Progenitor cell of endocrine pancreas (in vitro differentiated cells): ENCODE measurements around the gene PATZ1. TPM values are rescaled to one million over a fixed set of nuclear protein-coding genes. Genes with fewer than 3 reads are reported as not detected.

Experiments used
- DNase-seq: peaks from one replicate; pipeline ENCODE4 v3.0.0; 2021; ENCODE audit warnings: low spot score; ENCODE audit not compliant: unreplicated experiment
- H3K27ac Mint-ChIP-seq: 2 replicates; pipeline ENCODE4 v1.8.0; 2021; ENCODE audit warnings: mild to moderate bottlenecking, moderate library complexity, mixed read lengths
- H3K27me3 Mint-ChIP-seq: 2 replicates; pipeline ENCODE4 v1.8.0; 2021; ENCODE audit warnings: mixed read lengths
- H3K36me3 Mint-ChIP-seq: 2 replicates; pipeline ENCODE4 v1.8.0; 2022; ENCODE audit warnings: mixed read lengths; ENCODE audit not compliant: insufficient read depth
- H3K4me1 Mint-ChIP-seq: 2 replicates; pipeline ENCODE4 v1.8.0; 2021; ENCODE audit warnings: low read depth, mixed read lengths
- H3K4me3 Mint-ChIP-seq: 2 replicates; pipeline ENCODE4 v1.8.0; 2021; ENCODE audit warnings: low read depth, mild to moderate bottlenecking, moderate library complexity, mixed read lengths
- H3K9me3 Mint-ChIP-seq: 2 replicates; pipeline ENCODE4 v1.8.0; 2021; ENCODE audit warnings: low read depth, mixed read lengths
- CTCF ChIP-seq: fragments of 200-600 bp; sonication (generic); IDR thresholded peaks from one replicate; pipeline ENCODE4 v1.5.0; 2021; ENCODE audit warnings: antibody characterized with exemption, mild to moderate bottlenecking; ENCODE audit not compliant: unreplicated experiment
- total RNA-seq: library from RNA; stranded (reverse); gene quantifications from 2 replicates; pipeline ENCODE4 v1.2.1, GENCODE V29; 2021

PATZ1 gene
- total RNA-seq, 1 donor from 2014 or later: 93.6 TPM

DNA sequence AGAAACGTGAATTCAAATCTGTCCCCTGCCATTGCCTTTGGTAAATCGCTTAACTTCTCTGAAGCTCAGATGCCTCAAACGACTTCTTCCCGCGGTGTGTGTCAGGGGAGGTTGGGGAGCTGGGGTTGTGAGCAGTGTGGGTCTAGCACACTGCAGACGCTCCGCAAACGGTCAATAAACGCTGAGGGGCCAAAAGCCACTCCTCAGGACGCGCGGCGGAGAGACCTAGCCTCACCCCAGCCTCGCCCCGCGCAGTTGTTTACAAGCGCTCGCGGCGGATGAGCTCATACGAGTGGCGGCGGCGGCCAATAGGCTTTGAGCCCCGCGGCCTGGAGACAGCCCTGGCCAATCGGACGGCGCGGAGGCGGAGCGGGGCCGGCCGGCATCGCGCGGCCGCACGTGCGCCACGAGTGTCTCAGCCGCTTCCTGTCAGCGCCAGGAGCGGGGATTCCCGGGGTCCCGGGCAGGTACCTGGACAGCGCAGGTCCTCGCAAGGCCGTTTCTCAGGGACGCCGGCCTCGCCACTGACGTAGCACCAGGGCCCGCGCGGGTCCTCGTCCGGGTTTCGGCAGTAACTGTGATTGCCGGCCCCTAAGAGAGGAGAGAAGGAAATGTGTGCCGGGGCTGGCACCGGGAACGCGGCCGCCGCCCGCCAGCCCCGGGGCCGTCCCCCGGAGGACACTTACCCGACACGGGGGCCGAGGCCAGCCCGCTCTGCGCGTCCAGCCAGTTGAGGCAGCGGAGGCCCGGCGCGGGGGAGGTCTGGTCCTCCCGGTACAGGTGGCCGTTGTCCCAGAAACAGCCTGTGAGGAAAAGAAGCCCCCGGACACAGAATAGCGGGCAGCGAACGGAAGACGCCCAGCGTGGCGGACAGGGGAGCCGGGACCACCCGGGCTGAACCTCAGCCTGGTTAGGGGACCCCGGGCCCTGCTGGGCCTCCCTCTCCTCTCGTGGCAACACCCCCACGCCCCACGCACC lies 55.4 kb downstream of the PATZ1 start:
- DNase-seq: peak; percentile 83
- Mint-ChIP-seq H3K27ac (peak overlapping the region; percentile 87), H3K27me3 (peaks cover 7% of the 10 kb centered on the region), H3K9me3 (no peaks in the 10 kb centered on the region), H3K4me1 (peaks cover 20% of the 10 kb centered on the region), H3K4me3 (peak overlapping the region; percentile 72), H3K36me3 (peaks cover 5% of the 10 kb centered on the region)
- no peak for TF ChIP-seq CTCF

- no peaks in the 10 kb centered on the region for H3K9me3 Mint-ChIP-seq
- DNase-seq: no peak
- TF ChIP-seq CTCF: no peak
- H3K27me3 Mint-ChIP-seq: peaks cover 7% of the 10 kb centered on the region
- peak overlapping the region; percentile 64 for H3K27ac Mint-ChIP-seq
- peaks cover 29% of the 10 kb centered on the region for H3K4me1 Mint-ChIP-seq
- no peak overlapping the region for H3K4me3 Mint-ChIP-seq
- H3K36me3 Mint-ChIP-seq: peaks cover 5% of the 10 kb centered on the region
These were observed 56.8 kb downstream of the PATZ1 start for GRCh38 chr22:31289344-31289743.

DNA sequence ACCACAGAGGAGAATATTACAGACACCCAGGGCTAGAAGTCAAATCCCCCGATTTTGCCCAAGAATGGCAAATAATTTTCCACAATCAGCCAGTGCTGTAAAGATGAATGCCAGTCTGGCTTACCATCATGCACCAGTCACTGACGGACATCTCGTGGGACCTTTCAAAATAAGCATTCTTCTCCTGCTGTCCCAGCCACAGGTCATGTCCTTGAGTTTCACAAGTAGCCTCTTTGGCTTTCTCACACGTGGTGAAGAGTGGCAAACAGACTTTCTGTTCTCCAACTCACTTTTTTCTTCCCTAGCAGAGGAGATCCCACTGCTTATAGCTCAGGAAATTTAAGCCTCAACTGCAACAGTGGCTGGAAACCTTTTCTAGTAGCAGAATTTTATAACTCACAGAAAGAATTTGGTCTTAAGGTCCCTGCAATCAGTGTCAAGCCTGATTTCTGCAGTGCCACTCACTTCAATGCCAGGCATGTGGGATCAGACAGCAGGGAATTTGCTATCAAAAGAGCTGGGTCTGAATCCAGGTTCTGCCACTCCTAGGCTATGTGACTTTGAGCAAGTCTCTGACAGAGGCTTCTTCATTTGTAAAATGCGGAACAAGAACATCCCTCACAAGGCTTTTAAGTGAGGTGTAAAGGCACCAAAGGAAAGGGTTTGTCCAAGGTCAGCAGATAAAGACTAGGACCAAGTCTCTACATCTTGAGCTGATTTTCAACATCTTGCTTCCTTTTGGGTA lies 57.5 kb downstream of the PATZ1 start:
- Mint-ChIP-seq H3K4me3 (no peak overlapping the region), H3K36me3 (peaks cover 5% of the 10 kb centered on the region), H3K9me3 (no peaks in the 10 kb centered on the region), H3K27me3 (peaks cover 7% of the 10 kb centered on the region), H3K4me1 (peaks cover 34% of the 10 kb centered on the region), H3K27ac (no peak overlapping the region)
- no peak for TF ChIP-seq CTCF
- DNase-seq: no peak

- Mint-ChIP-seq H3K9me3 (no peaks in the 10 kb centered on the region), H3K27me3 (peaks cover 7% of the 10 kb centered on the region), H3K4me3 (no peak overlapping the region), H3K36me3 (peaks cover 7% of the 10 kb centered on the region), H3K27ac (no peak overlapping the region), H3K4me1 (peaks cover 34% of the 10 kb centered on the region)
- TF ChIP-seq CTCF: no peak
- no peak for DNase-seq
These were observed 58.2 kb downstream of the PATZ1 start for GRCh38 chr22:31287818-31288495.
